H9 (cell line): ENCODE data around the gene ARID3C. TPM values are rescaled to one million over a fixed set of nuclear protein-coding genes. Genes with fewer than 3 reads are reported as not detected.

Source experiments
- DNase-seq: peaks from one replicate; pipeline ENCODE4 v3.0.0-alpha.2; 2017
- H2AFZ ChIP-seq: one replicate; pipeline ENCODE4 v1.6.1; 2013; ENCODE audit warnings: mild to moderate bottlenecking, low read length, control low read depth, moderate library complexity
- H2AK5ac ChIP-seq: 2 replicates; pipeline ENCODE4 v1.6.1; 2013; ENCODE audit warnings: low read length, control low read depth, mixed read lengths; ENCODE audit not compliant: insufficient read length
- H2BK120ac ChIP-seq: one replicate; pipeline ENCODE4 v1.6.1; 2013; ENCODE audit warnings: low read depth, mild to moderate bottlenecking, low read length, control low read depth, inconsistent platforms; ENCODE audit not compliant: poor library complexity, severe bottlenecking
- H2BK12ac ChIP-seq: 2 replicates; pipeline ENCODE4 v1.6.1; 2013; ENCODE audit warnings: low read length, control low read depth, mixed read lengths, low read depth; ENCODE audit not compliant: insufficient read length
- H2BK15ac ChIP-seq: 2 replicates; pipeline ENCODE4 v1.6.1; 2013; ENCODE audit warnings: low read depth, low read length, control low read depth
- H2BK20ac ChIP-seq: one replicate; pipeline ENCODE4 v1.6.1; 2013; ENCODE audit warnings: low read depth, mild to moderate bottlenecking, low read length, control low read depth, inconsistent platforms; ENCODE audit not compliant: poor library complexity, severe bottlenecking
- H2BK5ac ChIP-seq: 2 replicates; pipeline ENCODE4 v1.6.1; 2013; ENCODE audit warnings: low read length, control low read depth, mixed read lengths; ENCODE audit not compliant: insufficient read length
- H3K14ac ChIP-seq: 2 replicates; pipeline ENCODE4 v1.6.1; 2013; ENCODE audit warnings: low read length, control low read depth; ENCODE audit not compliant: insufficient read depth
- H3K18ac ChIP-seq: 2 replicates; pipeline ENCODE4 v1.6.1; 2013; ENCODE audit warnings: low read depth, mild to moderate bottlenecking, mixed read lengths, low read length, control low read depth; ENCODE audit not compliant: insufficient read length
- H3K23ac ChIP-seq: 2 replicates; pipeline ENCODE4 v1.6.1; 2013; ENCODE audit warnings: low read length, control low read depth, mixed read lengths, low read depth; ENCODE audit not compliant: insufficient read length
- H3K23me2 ChIP-seq: 2 replicates; pipeline ENCODE4 v1.6.1; 2013; ENCODE audit warnings: low read depth, mild to moderate bottlenecking, mixed read lengths, low read length, control low read depth; ENCODE audit not compliant: insufficient read length, poor library complexity, severe bottlenecking
- H3K27ac ChIP-seq: 2 replicates; pipeline ENCODE4 v1.5.1; 2013; ENCODE audit warnings: low read length, control low read depth, mixed read lengths, low read depth; ENCODE audit not compliant: insufficient read length
- H3K27me3 ChIP-seq: 2 replicates; pipeline ENCODE4 v1.6.1; 2013; ENCODE audit warnings: low read length, control low read depth, inconsistent platforms; ENCODE audit not compliant: insufficient read depth
- H3K4ac ChIP-seq: 2 replicates; pipeline ENCODE4 v1.6.1; 2013; ENCODE audit warnings: low read depth, mild to moderate bottlenecking, control low read depth, inconsistent platforms, low read length, moderate library complexity
- H3K4me1 ChIP-seq: 2 replicates; pipeline ENCODE4 v1.6.1; 2013; ENCODE audit warnings: low read length, control low read depth, inconsistent platforms; ENCODE audit not compliant: insufficient read depth
- H3K4me2 ChIP-seq: 2 replicates; pipeline ENCODE4 v1.6.1; 2013; ENCODE audit warnings: low read length, control low read depth, mixed read lengths; ENCODE audit not compliant: insufficient read length, insufficient read depth
- H3K56ac ChIP-seq: 2 replicates; pipeline ENCODE4 v1.6.1; 2013; ENCODE audit warnings: low read depth, mild to moderate bottlenecking, mixed read lengths, low read length, control low read depth; ENCODE audit not compliant: insufficient read length
- H3K79me1 ChIP-seq: 2 replicates; pipeline ENCODE4 v1.6.1; 2013; ENCODE audit warnings: low read depth, mild to moderate bottlenecking, moderate library complexity, low read length, control low read depth, inconsistent platforms; ENCODE audit not compliant: insufficient read depth, poor library complexity, severe bottlenecking
- H3K79me2 ChIP-seq: 2 replicates; pipeline ENCODE4 v1.6.1; 2013; ENCODE audit warnings: low read length, control low read depth, inconsistent platforms; ENCODE audit not compliant: insufficient read depth
- H3K9ac ChIP-seq: 2 replicates; pipeline ENCODE4 v1.6.1; 2013; ENCODE audit warnings: low read length, control low read depth, mixed read lengths; ENCODE audit not compliant: insufficient read length; ENCODE audit errors: extremely low read depth
- H3K9me3 ChIP-seq: one replicate; pipeline ENCODE4 v1.6.1; 2013; ENCODE audit warnings: low read depth, low read length, inconsistent platforms; ENCODE audit not compliant: control insufficient read depth
- H3T11ph ChIP-seq: one replicate; pipeline ENCODE4 v1.6.1; 2013; ENCODE audit warnings: mild to moderate bottlenecking, low read length, control low read depth, inconsistent platforms
- H4K20me1 ChIP-seq: one replicate; pipeline ENCODE4 v1.6.1; 2013; ENCODE audit not compliant: control insufficient read depth, insufficient read length, insufficient read depth
- H4K5ac ChIP-seq: 2 replicates; pipeline ENCODE4 v1.6.1; 2013; ENCODE audit warnings: low read depth, mild to moderate bottlenecking, mixed read lengths, low read length, control low read depth; ENCODE audit not compliant: insufficient read length
- H4K8ac ChIP-seq: replicated peaks from 2 replicates; pipeline ENCODE4 v1.6.1; 2013; ENCODE audit warnings: low read length, control low read depth, mixed read lengths, low read depth; ENCODE audit not compliant: insufficient read length
- H4K91ac ChIP-seq: 2 replicates; pipeline ENCODE4 v1.6.1; 2013; ENCODE audit warnings: low read depth, mild to moderate bottlenecking, moderate library complexity, mixed read lengths, low read length, control low read depth; ENCODE audit not compliant: insufficient read length
- H3K27ac Mint-ChIP-seq, 3 experiments: 2 replicates in 2 of 3; 3 replicates in 1 of 3; pipeline ENCODE4 v1.8.0; 2020 to 2021; ENCODE audit warnings: mixed read lengths in 3 of 3, mild to moderate bottlenecking in 1 of 3, moderate library complexity in 1 of 3
- H3K27me3 Mint-ChIP-seq: 2 replicates; pipeline ENCODE4 v1.8.0; 2021; ENCODE audit warnings: low read depth, mild to moderate bottlenecking, moderate library complexity, mixed read lengths
- H3K36me3 Mint-ChIP-seq, 3 experiments: 2 replicates in 2 of 3; 3 replicates in 1 of 3; pipeline ENCODE4 v1.8.0; 2020 to 2021; ENCODE audit warnings: low read depth in 3 of 3, mixed read lengths in 3 of 3; ENCODE audit not compliant: insufficient read depth in 1 of 3
- H3K4me1 Mint-ChIP-seq, 2 experiments: 2 replicates each; pipeline ENCODE4 v1.8.0; 2020; ENCODE audit warnings: mixed read lengths in 2 of 2
- H3K4me3 Mint-ChIP-seq, 2 experiments: 2 replicates in 1 of 2; 3 replicates in 1 of 2; pipeline ENCODE4 v1.8.0; 2020 to 2021; ENCODE audit warnings: mild to moderate bottlenecking in 2 of 2, mixed read lengths in 2 of 2, moderate library complexity in 1 of 2
- H3K9me3 Mint-ChIP-seq, 2 experiments: 2 replicates in 1 of 2; 3 replicates in 1 of 2; pipeline ENCODE4 v1.8.0; 2020; ENCODE audit warnings: mild to moderate bottlenecking in 2 of 2, mixed read lengths in 2 of 2, moderate library complexity in 1 of 2
- CTCF ChIP-seq: fragments of 200-600 bp; sonication (generic); conservative IDR thresholded peaks from 3 replicates; pipeline ENCODE4 v1.8.0; 2021; ENCODE audit warnings: antibody characterized with exemption, mild to moderate bottlenecking
- WGBS: extraction: QIAGEN DNeasy Blood & Tissue Kit; methylation state at CpG from one replicate; pipeline ENCODE4 v1.1.7; 2013; ENCODE audit warnings: missing lambda C conversion rate, low lambda C conversion rate, mixed read lengths; ENCODE audit not compliant: insufficient read length; ENCODE audit errors: extremely low coverage; 5-methylcytosine and 5-hydroxymethylcytosine counted together
- total RNA-seq: library from RNA; stranded (reverse); gene quantifications from 2 replicates; pipeline ENCODE4 v1.2.1, GENCODE V29; 2021

ARID3C gene
- total RNA-seq, 1 experiment from 2014 or later, result not detected

GRCh38 chr9:34629491-34629808, 584 bp upstream of the ARID3C start:
- H3K36me3 Mint-ChIP-seq, result peaks cover 0 to 1% (median 0%) of the 10 kb centered on the region in 3 experiments; a peak in 3 of 7 replicates
- Histone ChIP-seq H3K27ac (no peak overlapping the region), H4K5ac (no peak overlapping the region), H3T11ph (no peak overlapping the region), H3K56ac (no peak overlapping the region), H2AK5ac (no peak overlapping the region), H3K23me2 (peaks cover 13% of the 10 kb centered on the region), H3K4ac (no peak overlapping the region), H3K4me1 (no peaks in the 10 kb centered on the region), H2BK20ac (no peak overlapping the region), H2BK15ac (no peak overlapping the region), H3K9ac (no peak overlapping the region), H2BK5ac (no peak overlapping the region), H3K79me2 (no peaks in the 10 kb centered on the region), H3K79me1 (no peaks in the 10 kb centered on the region), H3K9me3 (no peaks in the 10 kb centered on the region), H4K8ac (no peak overlapping the region), H3K4me2 (peak overlapping the region; percentile 58), H3K14ac (no peak overlapping the region), H2BK120ac (no peak overlapping the region), H2BK12ac (no peak overlapping the region), H3K27me3 (peaks cover 56% of the 10 kb centered on the region), H3K23ac (no peak overlapping the region), H4K91ac (no peak overlapping the region), H2AFZ (no peak overlapping the region), H4K20me1 (no peaks in the 10 kb centered on the region), H3K18ac (no peak overlapping the region)
- TF ChIP-seq CTCF, result no peak
- no peak for DNase-seq
- peaks cover 0 to 6% of the 10 kb centered on the region in 2 experiments; a peak in 3 of 5 replicates for H3K9me3 Mint-ChIP-seq
- H3K4me1 Mint-ChIP-seq, result peaks cover 17 to 38% of the 10 kb centered on the region in 2 experiments
- no CpG with 5 or more reads among the region's 5 CpGs for WGBS
- no peak overlapping the region for H3K27ac Mint-ChIP-seq
- H3K27me3 Mint-ChIP-seq, result peaks cover 83% of the 10 kb centered on the region
- H3K4me3 Mint-ChIP-seq, result peak overlapping the region; percentile 64 to 86
